ENCODE measurements around the gene ABCC10.
"Not testable (repeated sequence)": the region's sequence is repeated elsewhere in the genome, so short reads cannot be mapped to it uniquely, and the experiment has no call there.

Gene ABCC10

GRCh38 chr6:43497129-43497396, 69.7 kb downstream of the ABCC10 start:
- no peak for DNase-seq (ENCODE audit: low read depth, low spot score)

DNA sequence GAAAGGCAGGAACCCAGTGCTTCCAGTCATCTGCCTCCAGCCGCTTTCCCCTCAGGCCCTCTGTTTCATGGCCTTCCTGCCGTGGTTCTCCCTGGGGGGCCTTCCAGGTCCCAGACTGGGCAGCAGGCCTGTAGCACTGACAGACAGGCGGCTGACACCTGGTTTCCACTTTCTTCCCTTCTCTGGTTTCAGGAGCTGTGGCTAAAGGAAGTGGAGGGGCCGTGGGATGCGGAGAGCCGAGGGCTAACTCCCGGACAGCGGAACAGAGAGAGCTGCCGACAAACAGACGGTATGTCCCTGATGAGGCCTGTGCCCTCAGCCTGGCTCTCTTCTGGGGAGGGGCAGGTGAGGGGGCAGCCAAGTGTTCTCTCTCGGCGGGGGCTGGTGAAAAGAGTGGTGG, 70.3 kb downstream of the ABCC10 start:
- DNase-seq (ENCODE audit: low read depth, low spot score) = no peak

DNA sequence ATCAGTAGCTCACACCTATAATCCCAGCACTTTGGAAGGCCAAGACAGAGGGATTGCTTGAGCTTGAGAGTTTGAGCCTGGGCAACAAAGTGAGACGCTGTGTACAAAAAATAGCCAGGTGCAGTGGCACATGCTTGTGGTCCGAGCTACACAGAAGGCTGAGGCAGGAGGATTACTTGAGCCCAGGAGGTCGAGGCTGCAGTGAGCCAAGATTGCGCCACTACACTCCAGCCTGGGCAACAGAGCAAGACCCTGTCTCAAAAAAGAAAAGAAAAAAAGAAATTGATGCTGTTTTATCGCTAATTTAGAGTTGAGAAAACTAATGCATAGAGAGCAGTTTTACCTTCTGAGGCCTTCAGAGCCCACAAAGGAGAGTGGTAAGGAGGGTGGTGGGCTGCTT, 71.0 kb downstream of the ABCC10 start:
- not testable (repeated sequence) for DNase-seq (ENCODE audit: low read depth, low spot score)

GRCh38 chr6:43499028-43499815, 71.9 kb downstream of the ABCC10 start:
- no peak for DNase-seq (ENCODE audit: low read depth, low spot score)
